Mesendoderm (in vitro differentiated cells): ENCODE data around the gene GYPC.

Experiments used
- DNase-seq: peaks from one replicate; pipeline ENCODE4 v3.0.0; 2013
- H2AK5ac ChIP-seq: 2 replicates; pipeline ENCODE4 v1.6.1; 2013; ENCODE audit warnings: low read length, inconsistent platforms
- H2BK120ac ChIP-seq: 2 replicates; pipeline ENCODE4 v1.6.1; 2013; ENCODE audit warnings: low read depth, mild to moderate bottlenecking, low read length, moderate library complexity, mixed read lengths
- H2BK15ac ChIP-seq: replicated peaks from 2 replicates; pipeline ENCODE4 v1.6.1; 2013; ENCODE audit warnings: low read depth, mild to moderate bottlenecking, moderate library complexity
- H2BK5ac ChIP-seq: 2 replicates; pipeline ENCODE4 v1.6.1; 2013; ENCODE audit warnings: low read length, inconsistent platforms
- H3K18ac ChIP-seq: 2 replicates; pipeline ENCODE4 v1.6.1; 2013; ENCODE audit warnings: mild to moderate bottlenecking, low read length, mixed read lengths
- H3K23ac ChIP-seq: one replicate; pipeline ENCODE4 v1.6.1; 2013; ENCODE audit warnings: low read length
- H3K27ac ChIP-seq: 2 replicates; pipeline ENCODE4 v1.5.1; 2013; ENCODE audit warnings: low read depth, mild to moderate bottlenecking, inconsistent platforms, low read length, moderate library complexity
- H3K27me3 ChIP-seq: 2 replicates; pipeline ENCODE4 v1.6.1; 2013; ENCODE audit warnings: low read length, control low read depth, mild to moderate bottlenecking, inconsistent platforms; ENCODE audit not compliant: insufficient read depth, poor library complexity
- H3K36me3 ChIP-seq: 2 replicates; pipeline ENCODE4 v1.6.1; 2013; ENCODE audit warnings: low read length, inconsistent platforms; ENCODE audit not compliant: control insufficient read depth, insufficient read depth
- H3K4ac ChIP-seq: one replicate; pipeline ENCODE4 v1.6.1; 2013; ENCODE audit warnings: low read depth, mild to moderate bottlenecking, low read length, moderate library complexity
- H3K4me1 ChIP-seq: 2 replicates; pipeline ENCODE4 v1.6.1; 2013; ENCODE audit warnings: low read depth, low read length, inconsistent platforms; ENCODE audit not compliant: control insufficient read depth
- H3K4me2 ChIP-seq: 2 replicates; pipeline ENCODE4 v1.6.1; 2013; ENCODE audit warnings: low read length
- H3K4me3 ChIP-seq: 2 replicates; pipeline ENCODE4 v1.5.1; 2013; ENCODE audit warnings: mild to moderate bottlenecking, low read length
- H3K56ac ChIP-seq: one replicate; pipeline ENCODE4 v1.6.1; 2013; ENCODE audit warnings: low read length
- H3K79me1 ChIP-seq: 2 replicates; pipeline ENCODE4 v1.6.1; 2013; ENCODE audit warnings: low read length, inconsistent platforms
- H3K79me2 ChIP-seq: 2 replicates; pipeline ENCODE4 v1.6.1; 2013; ENCODE audit warnings: mild to moderate bottlenecking, low read length; ENCODE audit not compliant: control insufficient read depth, insufficient read depth
- H3K9ac ChIP-seq: 2 replicates; pipeline ENCODE4 v1.6.1; 2013; ENCODE audit warnings: low read length, inconsistent platforms
- H4K5ac ChIP-seq: one replicate; pipeline ENCODE4 v1.6.1; 2013; ENCODE audit warnings: low read length
- H4K8ac ChIP-seq: one replicate; pipeline ENCODE4 v1.6.1; 2013; ENCODE audit warnings: low read depth, mild to moderate bottlenecking, control low read depth, low read length, moderate library complexity
- WGBS: extraction: QIAGEN DNeasy Blood & Tissue Kit; methylation state at CpG from one replicate; pipeline ENCODE4 v1.1.7; 2013; ENCODE audit warnings: low lambda C conversion rate, missing lambda C conversion rate; ENCODE audit not compliant: insufficient coverage; ENCODE audit errors: extremely low coverage; 5-methylcytosine and 5-hydroxymethylcytosine counted together

GYPC gene

GRCh38 chr2:126674075-126674744 is 18.3 kb downstream of the GYPC start:
- Histone ChIP-seq H3K36me3 (no peaks in the 10 kb centered on the region), H3K23ac (no peak overlapping the region), H3K4me1 (no peaks in the 10 kb centered on the region), H3K79me2 (no peaks in the 10 kb centered on the region), H3K4me3 (no peak overlapping the region), H2AK5ac (no peak overlapping the region), H3K4me2 (no peak overlapping the region), H3K79me1 (no peaks in the 10 kb centered on the region), H2BK5ac (no peak overlapping the region), H4K8ac (no peak overlapping the region), H3K27ac (no peak overlapping the region), H3K4ac (no peak overlapping the region), H4K5ac (no peak overlapping the region), H3K56ac (no peak overlapping the region), H3K9ac (no peak overlapping the region), H3K18ac (no peak overlapping the region), H2BK120ac (no peak overlapping the region), H2BK15ac (no peak overlapping the region), H3K27me3 (no peaks in the 10 kb centered on the region)
- DNase-seq: peak; percentile 19
- WGBS: no CpG with 5 or more reads among the region's 11 CpGs

GRCh38 chr2:126675637-126676036 is 19.7 kb downstream of the GYPC start:
- Histone ChIP-seq H3K18ac (no peak overlapping the region), H2BK5ac (no peak overlapping the region), H3K79me1 (no peaks in the 10 kb centered on the region), H3K36me3 (no peaks in the 10 kb centered on the region), H3K27ac (no peak overlapping the region), H3K56ac (no peak overlapping the region), H3K27me3 (no peaks in the 10 kb centered on the region), H3K23ac (no peak overlapping the region), H3K79me2 (no peaks in the 10 kb centered on the region), H4K5ac (no peak overlapping the region), H2AK5ac (no peak overlapping the region), H2BK120ac (no peak overlapping the region), H4K8ac (no peak overlapping the region), H3K4me3 (no peak overlapping the region), H3K4me2 (no peak overlapping the region), H2BK15ac (no peak overlapping the region), H3K4ac (no peak overlapping the region), H3K4me1 (no peaks in the 10 kb centered on the region), H3K9ac (no peak overlapping the region)
- DNase-seq: no peak
- no CpG with 5 or more reads among the region's 5 CpGs for WGBS

GRCh38 chr2:126676221-126677175 is 20.5 kb downstream of the GYPC start:
- no peaks in the 10 kb centered on the region for H3K27me3 ChIP-seq
- H2BK120ac ChIP-seq: no peak overlapping the region
- no CpG with 5 or more reads among the region's 1 CpG for WGBS
- no peak overlapping the region for H3K18ac ChIP-seq
- no peak overlapping the region for H4K8ac ChIP-seq
- no peak overlapping the region for H3K27ac ChIP-seq
- no peaks in the 10 kb centered on the region for H3K79me2 ChIP-seq
- no peaks in the 10 kb centered on the region for H3K4me1 ChIP-seq
- no peak overlapping the region for H3K9ac ChIP-seq
- H3K56ac ChIP-seq: no peak overlapping the region
- no peak overlapping the region for H2AK5ac ChIP-seq
- H3K36me3 ChIP-seq: no peaks in the 10 kb centered on the region
- no peaks in the 10 kb centered on the region for H3K79me1 ChIP-seq
- no peak overlapping the region for H4K5ac ChIP-seq
- no peak for DNase-seq
- H3K4ac ChIP-seq: no peak overlapping the region
- H3K4me2 ChIP-seq: no peak overlapping the region
- no peak overlapping the region for H2BK15ac ChIP-seq
- no peak overlapping the region for H3K23ac ChIP-seq
- H2BK5ac ChIP-seq: no peak overlapping the region
- no peak overlapping the region for H3K4me3 ChIP-seq

- H3K56ac ChIP-seq: no peak overlapping the region
- H3K4me2 ChIP-seq: no peak overlapping the region
- no peaks in the 10 kb centered on the region for H3K36me3 ChIP-seq
- H3K27ac ChIP-seq: no peak overlapping the region
- H2BK5ac ChIP-seq: no peak overlapping the region
- H2BK120ac ChIP-seq: no peak overlapping the region
- no peak overlapping the region for H3K4me3 ChIP-seq
- no peaks in the 10 kb centered on the region for H3K79me2 ChIP-seq
- H4K8ac ChIP-seq: no peak overlapping the region
- H2BK15ac ChIP-seq: no peak overlapping the region
- H3K27me3 ChIP-seq: no peaks in the 10 kb centered on the region
- no peak overlapping the region for H4K5ac ChIP-seq
- H3K9ac ChIP-seq: no peak overlapping the region
- H2AK5ac ChIP-seq: no peak overlapping the region
- no peak overlapping the region for H3K23ac ChIP-seq
- no peaks in the 10 kb centered on the region for H3K4me1 ChIP-seq
- H3K18ac ChIP-seq: no peak overlapping the region
- no peaks in the 10 kb centered on the region for H3K79me1 ChIP-seq
- no peak for DNase-seq
- 100% methylated on average over 1 of the region's 1 CpG for WGBS
- H3K4ac ChIP-seq: no peak overlapping the region
These were observed 21.2 kb downstream of the GYPC start for GRCh38 chr2:126677176-126677538.

GRCh38 chr2:126678269-126679065 is 22.5 kb downstream of the GYPC start:
- Histone ChIP-seq H4K8ac (no peak overlapping the region), H3K23ac (no peak overlapping the region), H2BK120ac (no peak overlapping the region), H2AK5ac (no peak overlapping the region), H2BK15ac (no peak overlapping the region), H3K79me2 (no peaks in the 10 kb centered on the region), H3K18ac (no peak overlapping the region), H3K4me3 (no peak overlapping the region), H3K27ac (no peak overlapping the region), H2BK5ac (no peak overlapping the region), H3K79me1 (no peaks in the 10 kb centered on the region), H3K36me3 (no peaks in the 10 kb centered on the region), H3K56ac (no peak overlapping the region), H3K4ac (no peak overlapping the region), H3K4me2 (no peak overlapping the region), H3K9ac (no peak overlapping the region), H3K27me3 (no peaks in the 10 kb centered on the region), H4K5ac (no peak overlapping the region), H3K4me1 (no peaks in the 10 kb centered on the region)
- no CpG with 5 or more reads among the region's 13 CpGs for WGBS
- no peak for DNase-seq
